Liver (tissue), 9 donors: ENCODE measurements around the gene CCDC63. TPM values are rescaled to one million over a fixed set of nuclear protein-coding genes. Genes with fewer than 3 reads are reported as not detected.

Experiments
- DNase-seq: peaks from one replicate; pipeline ENCODE4 v3.0.0-alpha.2; 2017; ENCODE audit warnings: low spot score
- H3K27ac ChIP-seq, 2 donors: one replicate each; pipeline ENCODE4 v1.7.0; 2013; ENCODE audit warnings: inconsistent platforms in 2 of 2, low read length in 2 of 2, control low read depth in 1 of 2, low read depth in 1 of 2, mild to moderate bottlenecking in 1 of 2
- H3K27me3 ChIP-seq, 4 donors: one replicate each; pipeline versions ENCODE4 v1.6.1 to v1.7.0; 2013; ENCODE audit warnings: low read length in 3 of 4, inconsistent platforms in 1 of 4, mild to moderate bottlenecking in 1 of 4, moderate library complexity in 1 of 4; ENCODE audit not compliant: control insufficient read depth in 4 of 4, insufficient read depth in 4 of 4
- H3K36me3 ChIP-seq, 4 donors: one replicate each; pipeline versions ENCODE4 v1.6.1 to v1.7.0; 2013; ENCODE audit warnings: low read length in 3 of 4, mild to moderate bottlenecking in 3 of 4, low read depth in 1 of 4, moderate library complexity in 1 of 4; ENCODE audit not compliant: control insufficient read depth in 4 of 4, insufficient read depth in 3 of 4
- H3K4me1 ChIP-seq, 4 donors: one replicate each; pipeline versions ENCODE4 v1.6.1 to v1.7.0; 2013; ENCODE audit warnings: low read length in 3 of 4, mild to moderate bottlenecking in 3 of 4, moderate library complexity in 1 of 4; ENCODE audit not compliant: control insufficient read depth in 4 of 4, insufficient read depth in 4 of 4
- H3K4me3 ChIP-seq, 3 donors: one replicate each; pipeline versions ENCODE4 v1.6.1 to v1.7.0; 2013; ENCODE audit warnings: low read length in 3 of 3, control low read depth in 1 of 3, low read depth in 1 of 3, mild to moderate bottlenecking in 1 of 3
- H3K9ac ChIP-seq, 2 donors: one replicate each; pipeline ENCODE4 v1.7.0; 2013; ENCODE audit warnings: low read length in 2 of 2, mild to moderate bottlenecking in 2 of 2, moderate library complexity in 2 of 2, control low read depth in 1 of 2, low read depth in 1 of 2
- H3K9me3 ChIP-seq, 4 donors: one replicate each; pipeline versions ENCODE4 v1.6.1 to v1.7.0; 2013; ENCODE audit warnings: low read length in 3 of 4; ENCODE audit not compliant: control insufficient read depth in 4 of 4
- ATF3 ChIP-seq: IDR thresholded peaks from 2 replicates; pipeline ENCODE4 v1.6.1; 2016; ENCODE audit warnings: antibody characterized with exemption
- CTCF ChIP-seq: fragments of 150-350 bp; IDR thresholded peaks from 2 replicates; pipeline ENCODE4 v1.5.1; 2017; ENCODE audit warnings: improper control_type of control experiment, low read depth, low read length; ENCODE audit not compliant: missing input control
- EGR1 ChIP-seq, 2 donors: IDR thresholded peaks; 2 replicates each; pipeline ENCODE4 v1.6.1; 2016 to 2018; ENCODE audit warnings: antibody characterized with exemption in 2 of 2, low read depth in 2 of 2
- FOXA2 ChIP-seq: IDR thresholded peaks from 2 replicates; pipeline ENCODE4 v1.6.1; 2016; ENCODE audit warnings: antibody characterized with exemption
- HNF4A ChIP-seq, 2 donors: conservative IDR thresholded peaks; 2 replicates each; pipeline ENCODE4 v1.6.1; 2016; ENCODE audit warnings: antibody characterized with exemption in 2 of 2, mild to moderate bottlenecking in 2 of 2
- HNF4G ChIP-seq: IDR thresholded peaks from 2 replicates; pipeline ENCODE4 v1.6.1; 2016; ENCODE audit warnings: antibody characterized with exemption
- JUND ChIP-seq, 2 donors: IDR thresholded peaks; 2 replicates each; pipeline ENCODE4 v1.6.1; 2016; ENCODE audit warnings: antibody characterized with exemption in 2 of 2
- RAD21 ChIP-seq, 2 donors: IDR thresholded peaks; 2 replicates each; pipeline ENCODE4 v1.6.1; 2016; ENCODE audit warnings: antibody characterized with exemption in 2 of 2, mild to moderate bottlenecking in 2 of 2
- REST ChIP-seq: IDR thresholded peaks from 2 replicates; pipeline ENCODE4 v1.6.1; 2016; ENCODE audit warnings: antibody characterized with exemption, mild to moderate bottlenecking
- YY1 ChIP-seq: IDR thresholded peaks from 2 replicates; pipeline ENCODE4 v1.6.1; 2016; ENCODE audit warnings: antibody characterized with exemption, mild to moderate bottlenecking
- ZBTB33 ChIP-seq: IDR thresholded peaks from 2 replicates; pipeline ENCODE4 v1.6.1; 2016; ENCODE audit warnings: antibody characterized with exemption
- WGBS: extraction: QIAGEN DNeasy Blood & Tissue Kit; methylation state at CpG from one replicate; pipeline ENCODE4 v1.1.7; 2013; 5-methylcytosine and 5-hydroxymethylcytosine counted together
- polyA plus RNA-seq, 2 donors: library from polyadenylated mRNA; stranded (reverse) in 1 of 2; unstranded in 1 of 2; fragments of 200-250 nt in 1 of 2; fragments of >200 nt in 1 of 2; fragmentation: Nextera tagmentation in 1 of 2; extraction: Ambion mirVana in 1 of 2; gene quantifications; one replicate each; pipeline versions ENCODE4 v1.2.1 to v1.2.3, GENCODE V29; 2013 to 2015
- total RNA-seq, 2 donors: library from RNA; depleted of rRNA; stranded (reverse); fragments of >200 nt; gene quantifications; one replicate each; pipeline ENCODE4 v1.2.3, GENCODE V29; 2014
- donor health status: healthy.
- donor health status: healthy.
- donor health status: healthy.
- donor health status: healthy.
- donor health status: healthy.

Gene CCDC63
- total RNA-seq (not detected), polyA plus RNA-seq (not detected)

- H3K27me3 ChIP-seq, result peaks cover 0 to 7% (median under 1%) of the 10 kb centered on the region in 4 donors
- H3K9me3 ChIP-seq, result no peaks in the 10 kb centered on the region
- no peaks in the 10 kb centered on the region for H3K36me3 ChIP-seq
- peak within 1 kb of the TSS in 1 of 3 donors; percentile 31 for H3K4me3 ChIP-seq
- H3K9ac ChIP-seq, result no peak within 1 kb of the TSS
- 21% methylated on average over 60 of the region's 60 CpGs for WGBS
- H3K4me1 ChIP-seq, result peaks cover 0 to 7% (median 2%) of the 10 kb centered on the region in 4 donors
- peak; percentile 49 for DNase-seq
- TF ChIP-seq RAD21 (IDR thresholded peaks at IDR 0.05), result peak; percentile 34 to 59
- TF ChIP-seq JUND (IDR thresholded peaks at IDR 0.05), result no peak
- peak; percentile 29 for TF ChIP-seq CTCF
- no peak for TF ChIP-seq ZBTB33
- no peak for TF ChIP-seq ATF3
- H3K27ac ChIP-seq, result no peak within 1 kb of the TSS
These were observed at the start of gene CCDC63 for GRCh38 chr12:110846615-110847566. CCDC63 (plus strand) TSS chr12:110846987; CDS start chr12:110852955, 5,968 bp downstream.

GRCh38 chr12:110798461-110798860, 48.3 kb upstream of the CCDC63 start:
- no peak overlapping the region for H3K9ac ChIP-seq
- H3K4me3 ChIP-seq, result no peak overlapping the region
- H3K9me3 ChIP-seq, result peaks cover 0 to 7% (median 2%) of the 10 kb centered on the region in 4 donors
- TF ChIP-seq RAD21 (IDR thresholded peaks at IDR 0.05) (no peak), EGR1 (IDR thresholded peaks at IDR 0.05; ENCODE audit: low read depth in 2 of 2) (no peak), HNF4A (conservative IDR thresholded peaks at IDR 0.05) (no peak), CTCF (no peak), REST (no peak), YY1 (no peak), FOXA2 (no peak), HNF4G (no peak)
- WGBS, result 70% methylated on average over 3 of the region's 3 CpGs
- no peak overlapping the region for H3K27ac ChIP-seq
- H3K36me3 ChIP-seq, result no peaks in the 10 kb centered on the region
- no peak for DNase-seq
- H3K27me3 ChIP-seq, result no peaks in the 10 kb centered on the region
- H3K4me1 ChIP-seq, result no peaks in the 10 kb centered on the region
